NOMO-1 treated with DMSO at 0.1 percent for 48 hours (cell line): ENCODE results near the gene CHPF.

Experiments
- DNase-seq: peaks from one replicate; lab custom pipeline; 2025; ENCODE audit not compliant: unreplicated experiment; lab: John Stamatoyannopoulos, UW

The CHPF gene, protein sequence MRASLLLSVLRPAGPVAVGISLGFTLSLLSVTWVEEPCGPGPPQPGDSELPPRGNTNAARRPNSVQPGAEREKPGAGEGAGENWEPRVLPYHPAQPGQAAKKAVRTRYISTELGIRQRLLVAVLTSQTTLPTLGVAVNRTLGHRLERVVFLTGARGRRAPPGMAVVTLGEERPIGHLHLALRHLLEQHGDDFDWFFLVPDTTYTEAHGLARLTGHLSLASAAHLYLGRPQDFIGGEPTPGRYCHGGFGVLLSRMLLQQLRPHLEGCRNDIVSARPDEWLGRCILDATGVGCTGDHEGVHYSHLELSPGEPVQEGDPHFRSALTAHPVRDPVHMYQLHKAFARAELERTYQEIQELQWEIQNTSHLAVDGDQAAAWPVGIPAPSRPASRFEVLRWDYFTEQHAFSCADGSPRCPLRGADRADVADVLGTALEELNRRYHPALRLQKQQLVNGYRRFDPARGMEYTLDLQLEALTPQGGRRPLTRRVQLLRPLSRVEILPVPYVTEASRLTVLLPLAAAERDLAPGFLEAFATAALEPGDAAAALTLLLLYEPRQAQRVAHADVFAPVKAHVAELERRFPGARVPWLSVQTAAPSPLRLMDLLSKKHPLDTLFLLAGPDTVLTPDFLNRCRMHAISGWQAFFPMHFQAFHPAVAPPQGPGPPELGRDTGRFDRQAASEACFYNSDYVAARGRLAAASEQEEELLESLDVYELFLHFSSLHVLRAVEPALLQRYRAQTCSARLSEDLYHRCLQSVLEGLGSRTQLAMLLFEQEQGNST

GRCh38 chr2:219543596-219544358, at the start of gene CHPF, which contains the start of gene TMEM198:
CHPF (minus strand) TSS chr2:219543809; CDS start chr2:219543538, 271 bp downstream.
TMEM198 (plus strand) TSS chr2:219544028; CDS start chr2:219544728, 700 bp downstream.
- DNase-seq, result peak; percentile 94

- DNase-seq, result no peak
Observed at GRCh38 chr2:219593154-219593553, 49.5 kb upstream of the CHPF start.

DNA sequence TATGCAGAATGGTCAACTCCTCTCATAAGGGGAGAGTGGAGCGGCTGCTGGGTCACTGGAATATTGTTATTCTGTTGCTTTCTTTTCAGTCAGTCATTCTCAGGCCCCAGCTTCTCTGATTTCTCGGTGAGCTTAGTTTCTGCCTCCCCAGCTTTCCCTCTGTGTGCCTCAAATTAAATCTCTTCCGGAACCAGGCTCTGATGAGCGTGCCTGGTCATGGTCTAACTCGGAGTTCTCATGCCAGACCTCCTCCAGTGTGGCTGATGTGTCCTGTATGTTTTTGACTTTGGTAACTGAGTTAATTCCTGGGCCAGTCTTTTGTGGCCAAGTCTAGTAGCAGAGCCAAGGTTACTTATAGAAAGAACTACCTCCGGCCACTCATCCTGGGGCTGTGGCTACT, 49.1 kb upstream of the CHPF start:
- DNase-seq, result no peak

- no peak for DNase-seq
Observed at GRCh38 chr2:219591091-219591490, 47.5 kb upstream of the CHPF start.

- DNase-seq, result no peak
Observed at GRCh38 chr2:219581346-219581745, 37.7 kb upstream of the CHPF start.

DNA sequence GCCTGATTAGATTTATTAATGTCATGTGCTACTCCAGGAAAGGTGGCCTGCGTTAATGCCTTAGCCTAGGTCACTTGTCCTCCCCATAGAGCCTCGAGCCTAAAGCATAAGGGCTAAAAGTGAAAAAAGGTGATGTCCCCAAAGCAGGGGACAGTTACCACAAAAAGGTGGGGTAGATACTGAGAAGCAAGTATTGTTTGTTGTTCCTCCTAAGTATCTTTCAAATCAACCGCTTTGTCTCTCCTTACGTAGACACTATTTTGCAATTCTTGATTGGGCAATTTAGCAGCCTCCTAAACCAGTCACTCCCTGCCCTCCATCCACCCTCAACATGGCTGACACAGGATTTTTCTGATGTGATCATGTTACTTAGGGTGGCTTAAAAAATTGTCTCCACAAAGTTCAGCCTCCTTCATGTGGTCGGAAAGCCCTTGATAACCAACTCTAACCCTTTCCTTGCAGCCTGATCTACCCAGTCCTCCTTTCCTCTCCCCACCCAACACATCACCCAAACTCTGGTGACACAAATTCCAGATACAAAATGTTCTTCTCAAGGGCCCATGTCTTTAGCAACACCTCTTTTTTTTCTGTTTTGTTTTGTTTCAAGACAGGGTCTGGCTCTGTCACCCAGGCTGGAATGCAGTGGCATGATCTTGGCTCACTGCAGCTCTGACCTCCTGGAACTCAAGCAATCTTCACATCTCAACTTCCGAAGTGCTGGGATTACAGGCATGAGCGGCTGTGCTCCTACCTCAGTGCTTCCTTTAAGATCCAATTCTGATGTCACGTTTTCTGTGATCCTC, 35.4 kb upstream of the CHPF start:
- DNase-seq, result peak; percentile 87

DNA sequence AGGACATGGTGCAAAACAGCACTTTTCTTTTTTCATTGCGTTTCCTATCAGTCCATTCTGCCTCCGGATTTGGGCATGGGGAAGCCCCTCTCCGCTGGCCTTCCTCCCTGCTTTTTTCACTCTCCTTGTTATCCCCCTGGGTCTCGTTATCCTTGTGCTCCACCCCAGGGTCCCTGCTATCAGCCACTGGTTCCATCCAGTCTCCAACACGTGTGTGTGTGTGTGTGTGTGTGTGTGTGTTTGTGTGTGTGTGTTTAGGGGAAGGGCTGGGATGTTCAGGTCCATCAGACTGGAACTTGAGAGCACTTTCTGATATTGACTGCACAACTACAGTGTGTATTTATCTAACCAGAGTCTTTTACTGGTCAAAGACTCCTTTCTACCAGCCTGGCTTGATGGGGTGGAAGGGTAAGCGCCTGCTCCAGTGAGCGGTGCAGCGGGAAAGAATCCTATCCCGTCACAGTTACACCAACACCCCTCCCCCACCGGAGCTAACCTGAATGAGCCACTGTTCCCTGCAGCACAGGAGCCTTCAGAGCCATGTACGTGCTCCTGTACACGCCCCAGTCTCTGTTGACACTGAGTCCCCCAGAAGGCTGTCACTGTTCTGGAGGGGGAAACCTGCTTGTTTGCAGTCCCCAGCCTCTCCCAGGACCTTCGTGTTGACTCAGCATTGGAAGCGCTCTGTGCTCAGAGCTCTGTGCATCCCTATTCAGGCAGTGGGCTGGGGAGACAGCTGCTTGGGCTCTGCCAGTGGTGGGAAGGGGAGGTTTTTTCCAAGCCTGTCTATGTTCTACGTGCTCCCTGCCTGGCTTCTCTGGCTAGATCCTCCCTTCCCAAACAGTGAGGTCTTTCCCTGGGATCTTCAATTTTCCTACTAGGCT, 33.1 kb upstream of the CHPF start:
- no peak for DNase-seq

DNA sequence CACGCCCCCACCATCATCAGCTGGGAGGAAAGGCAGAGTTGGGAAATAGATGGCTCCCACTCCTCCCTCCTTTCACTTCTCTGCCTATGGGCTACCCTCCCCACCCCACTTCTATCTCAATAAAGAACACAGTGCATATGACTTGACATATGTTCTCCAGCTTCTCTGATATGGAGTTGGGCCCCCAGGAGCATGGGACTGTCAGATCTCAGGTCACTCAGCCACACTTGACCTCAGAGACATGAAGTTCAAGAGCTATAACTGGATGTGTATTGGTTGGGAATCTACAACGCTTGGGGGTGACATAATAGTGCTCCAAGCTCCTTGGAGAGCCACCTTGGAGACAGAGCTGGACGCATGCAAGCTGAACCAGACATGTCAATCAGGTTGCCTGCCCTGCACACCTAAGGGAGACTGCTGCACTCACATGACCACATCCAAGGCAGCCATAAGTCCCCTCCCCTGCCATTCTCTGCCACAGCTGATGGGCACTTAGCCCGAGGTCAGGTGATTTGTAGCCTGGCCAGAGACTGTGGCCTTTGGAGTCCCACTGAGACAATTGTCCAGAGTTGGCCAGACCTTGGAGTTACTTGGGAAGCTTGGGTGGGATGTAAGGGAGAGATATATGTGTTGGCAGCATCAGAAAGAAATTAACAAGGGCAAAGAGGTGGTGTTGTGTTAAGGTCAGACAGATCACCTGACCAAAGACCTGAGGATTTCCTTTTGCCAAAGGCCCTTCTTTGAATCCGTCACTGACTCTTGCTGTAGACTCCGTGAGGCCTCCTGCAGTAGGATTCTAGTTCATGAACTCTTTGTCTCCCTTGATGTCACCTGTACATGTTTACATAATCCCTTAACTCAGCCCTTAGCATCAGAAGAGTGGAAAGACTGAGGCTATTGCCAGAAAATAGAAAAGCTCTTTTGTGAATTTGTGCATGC, 32.2 kb upstream of the CHPF start:
- DNase-seq, result no peak

- DNase-seq, result no peak
Observed at GRCh38 chr2:219574484-219575311, 31.1 kb upstream of the CHPF start.

DNA sequence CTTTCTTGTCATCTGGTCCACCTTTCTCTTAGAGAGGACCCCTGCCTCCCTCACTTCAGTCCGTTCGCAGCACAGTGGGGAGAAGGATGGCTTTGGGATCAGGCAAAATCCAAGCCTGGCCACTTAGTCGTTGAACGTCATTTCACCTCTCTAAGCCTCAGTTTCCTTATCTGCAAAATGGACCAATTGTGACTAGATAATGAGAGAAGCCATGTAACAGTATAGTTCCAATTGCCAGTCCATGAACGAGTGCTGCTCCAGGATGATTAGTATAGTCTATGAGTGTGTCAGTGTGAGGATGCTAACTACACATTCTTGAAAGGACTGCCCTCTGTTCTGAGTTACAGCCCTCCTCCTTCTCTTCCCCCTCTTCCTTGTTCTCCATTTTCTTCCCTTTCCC, 29.6 kb upstream of the CHPF start:
- peak; percentile 78 for DNase-seq

DNA sequence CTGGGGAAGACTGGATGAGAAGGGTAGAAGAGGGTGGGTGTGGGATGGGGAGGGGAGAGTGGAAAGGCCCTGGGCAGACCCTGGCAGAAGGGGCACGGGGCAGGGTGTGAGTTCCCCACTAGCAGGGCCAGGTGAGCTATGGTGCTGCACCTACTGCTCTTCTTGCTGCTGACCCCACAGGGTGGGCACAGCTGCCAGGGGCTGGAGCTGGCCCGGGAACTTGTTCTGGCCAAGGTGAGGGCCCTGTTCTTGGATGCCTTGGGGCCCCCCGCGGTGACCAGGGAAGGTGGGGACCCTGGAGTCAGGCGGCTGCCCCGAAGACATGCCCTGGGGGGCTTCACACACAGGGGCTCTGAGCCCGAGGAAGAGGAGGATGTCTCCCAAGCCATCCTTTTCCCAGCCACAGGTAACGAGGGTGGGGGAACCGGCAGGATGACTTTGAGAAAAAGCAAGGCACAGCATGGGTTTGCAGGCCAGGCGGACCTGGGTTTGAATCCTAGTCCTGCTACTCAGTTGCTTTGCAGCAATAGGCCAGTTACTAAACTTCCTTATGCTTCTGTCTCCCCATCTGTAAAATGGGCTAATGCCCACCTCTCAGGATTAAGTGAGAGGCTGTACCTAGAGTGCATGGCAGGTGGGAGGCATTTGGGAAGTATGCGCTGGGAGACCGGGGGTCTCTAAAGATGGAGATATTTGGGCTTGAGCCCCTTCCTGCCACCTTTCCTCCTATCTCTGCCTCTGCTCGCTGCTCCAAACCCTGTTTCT, 28.8 kb upstream of the CHPF start, which contains the start of gene INHA:
Gene INHA (plus strand): TSS at position 74 of the 765 bp plus-strand sequence. CDS start 65 bp downstream, at position 139.
- no peak for DNase-seq

- DNase-seq, result peak; percentile 36
Observed at GRCh38 chr2:219571311-219572236, 28.0 kb upstream of the CHPF start, which contains the start of gene OBSL1. OBSL1 (minus strand) TSS chr2:219571539; CDS start chr2:219571232, 307 bp downstream.

- DNase-seq, result no peak
Observed at GRCh38 chr2:219570924-219571310, 27.3 kb upstream of the CHPF start.

- DNase-seq, result no peak
Observed at GRCh38 chr2:219570194-219570923, 26.8 kb upstream of the CHPF start.

- DNase-seq, result no peak
Observed at GRCh38 chr2:219569635-219570034, 26.0 kb upstream of the CHPF start.
